Sigmoid colon (tissue), 7 donors: Measurements from ENCODE around the gene LZTS3. TPM values are rescaled to one million over a fixed set of nuclear protein-coding genes. Genes with fewer than 3 reads are reported as not detected.
"Not testable (repeated sequence)": the region's sequence is repeated elsewhere in the genome, so short reads cannot be mapped to it uniquely, and the experiment has no call there.

ENCODE experiments used
- DNase-seq: peaks from one replicate; pipeline ENCODE4 v3.0.0-alpha.2; 2019
- H3K27ac ChIP-seq, 4 donors: fragments of 200-600 bp; sonication (generic); one replicate each; pipeline ENCODE4 v1.5.1; 2016 to 2019; ENCODE audit warnings: mild to moderate bottlenecking in 1 of 4
- H3K27me3 ChIP-seq, 3 donors: fragments of 200-600 bp; sonication (generic); one replicate each; pipeline ENCODE4 v1.5.1; 2019; ENCODE audit warnings: mild to moderate bottlenecking in 1 of 3
- H3K36me3 ChIP-seq, 4 donors: fragments of 200-600 bp; sonication (generic); one replicate each; pipeline ENCODE4 v1.5.1; 2016 to 2019
- H3K4me1 ChIP-seq, 4 donors: fragments of 200-600 bp; sonication (generic); one replicate each; pipeline ENCODE4 v1.5.1; 2017 to 2019
- H3K4me3 ChIP-seq, 4 donors: fragments of 200-600 bp; sonication (generic); one replicate each; pipeline ENCODE4 v1.5.1; 2017 to 2019; ENCODE audit warnings: mild to moderate bottlenecking in 2 of 4, moderate library complexity in 1 of 4
- H3K9me3 ChIP-seq, 4 donors: fragments of 200-600 bp in 3 of 4; sonication (generic) in 3 of 4; one replicate each; pipeline versions ENCODE4 v1.5.1 to v1.6.1; 2013 to 2019
- EP300 ChIP-seq, 4 donors: sonication (generic); formaldehyde crosslinking; IDR thresholded peaks; one replicate each; pipeline ENCODE4 v1.6.1; 2017; ENCODE audit warnings: antibody characterized with exemption in 4 of 4
- POLR2A ChIP-seq, 2 donors: fragments of 450-650 bp; IDR thresholded peaks; one replicate each; pipeline ENCODE4 v1.6.1; 2016; ENCODE audit warnings: antibody characterized with exemption in 2 of 2, mild to moderate bottlenecking in 2 of 2, moderate library complexity in 2 of 2
- POLR2AphosphoS5 ChIP-seq, 4 donors: sonication (generic); formaldehyde crosslinking; IDR thresholded peaks; one replicate each; pipeline ENCODE4 v1.6.1; 2017; ENCODE audit warnings: antibody characterized with exemption in 4 of 4
- WGBS, 2 donors: extraction: QIAGEN DNeasy Blood & Tissue Kit; methylation state at CpG; one replicate each; pipeline ENCODE4 v1.1.7; 2013; 5-methylcytosine and 5-hydroxymethylcytosine counted together
- intact Hi-C: fragments of 100-400 bp; cut with DNase I; formaldehyde crosslinking; loops from one replicate; pipeline ENCODE4 v1.15.1; 2023
- polyA plus RNA-seq, 3 donors: library from polyadenylated mRNA; stranded (reverse); fragments of 200-250 nt; gene quantifications; one replicate each; pipeline ENCODE4 v1.2.3, GENCODE V29; 2013
- total RNA-seq, 4 donors: library from RNA; depleted of rRNA; stranded (reverse); fragments of >200 nt; gene quantifications; one replicate each; pipeline ENCODE4 v1.1.0, GENCODE V29; 2016
- TF ChIP-seq, protein P1 (sequence below), 4 experiments: fragments of 450-650 bp in 3 of 4; fragments of 200-600 bp in 1 of 4; IDR thresholded peaks; one replicate each; pipeline ENCODE4 v1.5.1; 2016 to 2019; ENCODE audit warnings: antibody characterized with exemption in 4 of 4, mild to moderate bottlenecking in 3 of 4, moderate library complexity in 2 of 4
- donor health status: healthy with polysubstance abuse.
- donor health status: Bipolar disorder and iron deficiency.
- donor health status: healthy.

LZTS3 gene
- total and polyA plus RNA-seq, 7 donors = 2.4 to 10.5 (median 8.3) TPM

DNA sequence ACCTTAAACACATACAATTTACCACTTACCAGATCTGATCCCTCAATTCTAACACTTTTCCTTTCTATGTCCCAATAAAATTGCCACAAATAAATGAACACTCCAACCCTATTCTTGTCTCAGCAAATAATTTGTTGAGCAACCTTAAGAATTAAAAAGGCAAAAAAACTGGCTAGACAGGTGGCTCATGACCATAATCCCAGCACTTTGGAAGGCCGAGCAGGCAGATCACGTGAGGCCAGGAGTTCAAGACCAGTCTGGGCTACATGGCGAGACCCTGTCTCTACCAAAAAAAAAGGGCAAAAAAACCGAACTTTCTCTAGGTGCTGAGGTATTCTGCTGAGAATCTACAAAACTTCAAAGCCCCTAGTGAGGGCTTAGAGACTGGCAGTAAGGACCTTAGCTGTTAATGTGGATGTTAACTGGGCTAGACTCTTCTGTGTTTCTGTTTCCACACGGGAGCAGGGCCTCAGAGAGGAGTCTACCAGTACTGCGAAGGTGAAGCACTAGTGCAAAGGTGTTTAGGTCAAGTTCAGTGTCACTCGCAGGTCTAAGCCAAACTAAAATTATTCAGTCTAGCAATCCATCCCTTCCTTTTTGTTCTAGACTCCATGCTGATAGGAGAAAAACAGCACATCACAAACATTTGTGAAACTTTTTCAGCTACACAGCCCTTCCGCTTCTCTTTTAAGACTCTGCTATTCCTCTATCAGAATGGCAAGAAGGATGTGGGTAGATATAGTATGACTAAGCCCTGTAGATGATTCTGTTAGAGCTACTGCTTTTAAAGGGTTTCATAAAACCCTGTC lies 16.3 kb downstream of the LZTS3 start:
- Histone ChIP-seq H3K4me3 (no peak overlapping the region), H3K27ac (no peak overlapping the region), H3K27me3 (no peaks in the 10 kb centered on the region), H3K9me3 (no peaks in the 10 kb centered on the region), H3K4me1 (peaks cover 0 to 51% (median 45%) of the 10 kb centered on the region in 4 donors), H3K36me3 (peaks cover 0 to 17% (median 0%) of the 10 kb centered on the region in 4 donors)
- no peak for TF ChIP-seq POLR2AphosphoS5 (IDR thresholded peaks at IDR 0.05)
- TF ChIP-seq EP300 (IDR thresholded peaks at IDR 0.05) = no peak
- TF ChIP-seq, protein P1, sequence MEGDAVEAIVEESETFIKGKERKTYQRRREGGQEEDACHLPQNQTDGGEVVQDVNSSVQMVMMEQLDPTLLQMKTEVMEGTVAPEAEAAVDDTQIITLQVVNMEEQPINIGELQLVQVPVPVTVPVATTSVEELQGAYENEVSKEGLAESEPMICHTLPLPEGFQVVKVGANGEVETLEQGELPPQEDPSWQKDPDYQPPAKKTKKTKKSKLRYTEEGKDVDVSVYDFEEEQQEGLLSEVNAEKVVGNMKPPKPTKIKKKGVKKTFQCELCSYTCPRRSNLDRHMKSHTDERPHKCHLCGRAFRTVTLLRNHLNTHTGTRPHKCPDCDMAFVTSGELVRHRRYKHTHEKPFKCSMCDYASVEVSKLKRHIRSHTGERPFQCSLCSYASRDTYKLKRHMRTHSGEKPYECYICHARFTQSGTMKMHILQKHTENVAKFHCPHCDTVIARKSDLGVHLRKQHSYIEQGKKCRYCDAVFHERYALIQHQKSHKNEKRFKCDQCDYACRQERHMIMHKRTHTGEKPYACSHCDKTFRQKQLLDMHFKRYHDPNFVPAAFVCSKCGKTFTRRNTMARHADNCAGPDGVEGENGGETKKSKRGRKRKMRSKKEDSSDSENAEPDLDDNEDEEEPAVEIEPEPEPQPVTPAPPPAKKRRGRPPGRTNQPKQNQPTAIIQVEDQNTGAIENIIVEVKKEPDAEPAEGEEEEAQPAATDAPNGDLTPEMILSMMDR (IDR thresholded peaks at IDR 0.05) = no peak
- TF ChIP-seq POLR2A (IDR thresholded peaks at IDR 0.05) = no peak
- intact Hi-C loops = loop anchor here (5.0 kb wide), 1 partner anchor 45 kb away; the partner anchor contains the start of gene DDRGK1
- no peak for DNase-seq
- 66 to 67% methylated on average over 8 of the region's 8 CpGs for whole genome bisulfite sequencing, 2 donors

GRCh38 chr20:3152057-3152644 lies 21.2 kb downstream of the LZTS3 start:
- H3K27ac ChIP-seq, H3K9me3 ChIP-seq, intact Hi-C loops, DNase-seq, H3K4me3 ChIP-seq, H3K27me3 ChIP-seq: not testable (repeated sequence)
- WGBS, 2 donors = 92 to 94% methylated on average over 10 of the region's 10 CpGs
- peaks cover 6 to 36% (median 14%) of the 10 kb centered on the region in 4 donors for H3K36me3 ChIP-seq
- peaks cover 0 to 43% (median 31%) of the 10 kb centered on the region in 4 donors for H3K4me1 ChIP-seq

- no peaks in the 10 kb centered on the region for H3K9me3 ChIP-seq
- no peak overlapping the region for H3K4me3 ChIP-seq
- peaks cover 0 to 32% (median 24%) of the 10 kb centered on the region in 4 donors for H3K4me1 ChIP-seq
- H3K27ac ChIP-seq = no peak overlapping the region
- DNase-seq = no peak
- TF ChIP-seq, protein P1 (IDR thresholded peaks at IDR 0.05) = no peak
- TF ChIP-seq EP300 (IDR thresholded peaks at IDR 0.05) (no peak), POLR2A (IDR thresholded peaks at IDR 0.05) (no peak), POLR2AphosphoS5 (IDR thresholded peaks at IDR 0.05) (no peak)
- H3K36me3 ChIP-seq = peaks cover 8 to 43% (median 16%) of the 10 kb centered on the region in 4 donors
- intact Hi-C loops = no loop called here
- H3K27me3 ChIP-seq = no peaks in the 10 kb centered on the region
Measured at GRCh38 chr20:3150908-3151307, 22.4 kb downstream of the LZTS3 start.

GRCh38 chr20:3146732-3147341 lies 26.5 kb downstream of the LZTS3 start:
- Histone ChIP-seq H3K27ac (no peak overlapping the region), H3K36me3 (peaks cover 8 to 26% (median 16%) of the 10 kb centered on the region in 4 donors), H3K9me3 (no peaks in the 10 kb centered on the region), H3K4me1 (peaks cover 0 to 11% (median 4%) of the 10 kb centered on the region in 4 donors), H3K27me3 (no peaks in the 10 kb centered on the region), H3K4me3 (no peak overlapping the region)
- DNase-seq = no peak
- TF ChIP-seq POLR2AphosphoS5 (IDR thresholded peaks at IDR 0.05) (no peak), EP300 (IDR thresholded peaks at IDR 0.05) (no peak), POLR2A (IDR thresholded peaks at IDR 0.05) (no peak)
- TF ChIP-seq, protein P1 (IDR thresholded peaks at IDR 0.05) = no peak
- intact Hi-C loops = no loop called here
- WGBS, 2 donors = 93 to 94% methylated on average over 10 of the region's 10 CpGs

DNA sequence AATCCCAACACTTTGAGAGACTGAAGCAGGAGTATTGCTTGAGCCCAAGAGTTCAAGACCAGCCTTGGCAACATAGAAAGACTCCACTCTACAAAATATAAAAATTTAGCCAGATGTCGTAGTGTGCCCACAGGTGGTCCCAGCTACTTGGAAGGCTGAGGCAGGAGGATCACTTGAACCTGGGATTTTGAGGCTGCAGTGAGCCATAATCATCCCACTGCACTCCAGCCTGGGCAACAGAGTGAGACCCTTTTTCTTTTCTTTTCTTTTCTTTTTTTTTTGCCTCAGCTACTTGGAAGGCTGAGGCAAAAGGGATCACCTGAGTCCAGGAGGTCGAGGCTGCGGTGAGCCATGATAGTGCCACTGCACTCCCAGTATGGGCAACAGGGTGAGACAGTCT lies 31.6 kb downstream of the LZTS3 start:
- 95 to 98% methylated on average over 3 of the region's 3 CpGs for WGBS, 2 donors
- Histone ChIP-seq H3K36me3 (peaks cover 0 to 9% (median 1%) of the 10 kb centered on the region in 4 donors), H3K4me3 (no peak overlapping the region), H3K27me3 (no peaks in the 10 kb centered on the region), H3K9me3 (no peaks in the 10 kb centered on the region), H3K27ac (no peak overlapping the region), H3K4me1 (no peaks in the 10 kb centered on the region)
- intact Hi-C loops = no loop called here
- DNase-seq = no peak
- TF ChIP-seq POLR2AphosphoS5 (IDR thresholded peaks at IDR 0.05) (no peak), POLR2A (IDR thresholded peaks at IDR 0.05) (no peak), EP300 (IDR thresholded peaks at IDR 0.05) (no peak)
- TF ChIP-seq, protein P1 (IDR thresholded peaks at IDR 0.05) = no peak
